Measurements from ENCODE around the gene CELSR2. TPM values are rescaled to one million over a fixed set of nuclear protein-coding genes. Genes with fewer than 3 reads are reported as not detected.

CELSR2 gene
- polyA plus RNA-seq, 3 donors: 0.03 to 0.97 (median 0.04) TPM

- Histone ChIP-seq H3K27me3 (ENCODE audit: control insufficient read depth in 2 of 2, insufficient read depth in 2 of 2, low read length in 2 of 2) (no peaks in the 10 kb centered on the region), H3K4me2 (replicated peaks; ENCODE audit: extremely low read depth, low read length, poor library complexity, severe bottlenecking) (no peak overlapping the region), H3K27ac (ENCODE audit: low read depth in 1 of 2, low read length in 2 of 2) (no peak overlapping the region), H2AFZ (ENCODE audit: insufficient read depth, low read depth, low read length, poor library complexity, severe bottlenecking) (no peak overlapping the region), H3K36me3 (replicated peaks in 1 of 2; ENCODE audit: control insufficient read depth in 1 of 2, insufficient read depth in 2 of 2, low read length in 2 of 2) (no peaks in the 10 kb centered on the region), H4K20me1 (ENCODE audit: insufficient read depth, low read length) (no peaks in the 10 kb centered on the region), H3K9ac (ENCODE audit: insufficient read depth, low read length, poor library complexity, severe bottlenecking) (no peak overlapping the region), H3K79me2 (ENCODE audit: insufficient read depth, low read length) (no peaks in the 10 kb centered on the region), H3K4me1 (ENCODE audit: control insufficient read depth in 1 of 2, insufficient read depth in 2 of 2, low read length in 2 of 2) (peaks cover 5 to 7% of the 10 kb centered on the region in 2 donors), H3K9me3 (replicated peaks in 1 of 2; ENCODE audit: control insufficient read depth in 1 of 2, insufficient read depth in 1 of 2, low read length in 2 of 2) (no peaks in the 10 kb centered on the region), H3K4me3 (replicated peaks in 1 of 3; ENCODE audit: low read depth in 2 of 3, low read length in 3 of 3) (no peak overlapping the region)
- peaks cover 6% of the 10 kb centered on the region for H3K4me1 Mint-ChIP-seq
- H3K9me3 Mint-ChIP-seq: peaks cover 0 to 3% (median 0%) of the 10 kb centered on the region in 7 donors
- no peak overlapping the region for H3K27ac Mint-ChIP-seq
- intact Hi-C loops (cut with micrococcal nuclease): loop anchor here (5.0 kb wide), 1 partner anchor 136 kb away; the partner anchor contains the start of gene SORT1 (in 2 of the 2)
- H3K27me3 Mint-ChIP-seq (ENCODE audit: low read depth in 3 of 3): peaks cover 0 to 9% (median 7%) of the 10 kb centered on the region in 3 donors
- TF ChIP-seq CTCF (IDR thresholded peaks at IDR 0.05): no peak
- WGBS (ENCODE audit: insufficient coverage): 97% methylated on average over 5 of the region's 6 CpGs
- DNase-seq: no peak
- no peak overlapping the region for H3K4me3 Mint-ChIP-seq
- H3K36me3 Mint-ChIP-seq: no peaks in the 10 kb centered on the region
Measured at GRCh38 chr1:109261578-109261977, 12.2 kb downstream of the CELSR2 start.

- Histone ChIP-seq H3K4me1 (ENCODE audit: control insufficient read depth in 1 of 2, insufficient read depth in 2 of 2, low read length in 2 of 2) (peaks cover 5 to 7% of the 10 kb centered on the region in 2 donors), H3K4me3 (replicated peaks in 1 of 3; ENCODE audit: low read depth in 2 of 3, low read length in 3 of 3) (no peak overlapping the region), H4K20me1 (ENCODE audit: insufficient read depth, low read length) (no peaks in the 10 kb centered on the region), H3K79me2 (ENCODE audit: insufficient read depth, low read length) (no peaks in the 10 kb centered on the region), H3K4me2 (replicated peaks; ENCODE audit: extremely low read depth, low read length, poor library complexity, severe bottlenecking) (no peak overlapping the region), H3K27me3 (ENCODE audit: control insufficient read depth in 2 of 2, insufficient read depth in 2 of 2, low read length in 2 of 2) (no peaks in the 10 kb centered on the region), H2AFZ (ENCODE audit: insufficient read depth, low read depth, low read length, poor library complexity, severe bottlenecking) (no peak overlapping the region), H3K9ac (ENCODE audit: insufficient read depth, low read length, poor library complexity, severe bottlenecking) (no peak overlapping the region), H3K36me3 (replicated peaks in 1 of 2; ENCODE audit: control insufficient read depth in 1 of 2, insufficient read depth in 2 of 2, low read length in 2 of 2) (no peaks in the 10 kb centered on the region), H3K9me3 (replicated peaks in 1 of 2; ENCODE audit: control insufficient read depth in 1 of 2, insufficient read depth in 1 of 2, low read length in 2 of 2) (no peaks in the 10 kb centered on the region), H3K27ac (ENCODE audit: low read depth in 1 of 2, low read length in 2 of 2) (no peak overlapping the region)
- Mint-ChIP-seq H3K27ac (no peak overlapping the region), H3K36me3 (no peaks in the 10 kb centered on the region), H3K9me3 (peaks cover 0 to 3% (median 0%) of the 10 kb centered on the region in 7 donors), H3K4me3 (no peak overlapping the region), H3K27me3 (ENCODE audit: low read depth in 3 of 3) (peaks cover 0 to 9% (median 8%) of the 10 kb centered on the region in 3 donors), H3K4me1 (peaks cover 6% of the 10 kb centered on the region)
- intact Hi-C loops (cut with micrococcal nuclease): loop anchor here (2.0 to 5.0 kb wide), 2 partner anchors 135 to 270 kb away; partner anchors contain the start of gene SORT1 (in 2 of the 2)
- DNase-seq: no peak
- no peak for TF ChIP-seq CTCF (IDR thresholded peaks at IDR 0.05)
- 92% methylated on average over 21 of the region's 22 CpGs for WGBS (ENCODE audit: insufficient coverage)
Measured at GRCh38 chr1:109262231-109263055, 13.1 kb downstream of the CELSR2 start.

Measured in CD14-positive monocyte (primary cell).